GM21619 (cell line): ENCODE data around the gene TOMM7.
"Not testable (repeated sequence)": the region's sequence is repeated elsewhere in the genome, so short reads cannot be mapped to it uniquely, and the experiment has no call there.

Source experiments
- ATAC-seq: cut with Tn5 transposase; IDR thresholded peaks from one replicate; pipeline ENCODE4 v1.9.1; 2021; ENCODE audit not compliant: unreplicated experiment

The TOMM7 gene

GRCh38 chr7:22826593-22826992 is 3.9 kb upstream of the TOMM7 start:
- no peak for ATAC-seq

- no peak for ATAC-seq
Measured at GRCh38 chr7:22824760-22825159, 2.1 kb upstream of the TOMM7 start.

- no peak for ATAC-seq
Measured at GRCh38 chr7:22823142-22823497, 471 bp upstream of the TOMM7 start.

GRCh38 chr7:22821702-22822485 is 755 bp downstream of the TOMM7 start:
- ATAC-seq, result peak; percentile 15

- no peak for ATAC-seq
Measured at GRCh38 chr7:22819476-22819875, 3.2 kb downstream of the TOMM7 start.

GRCh38 chr7:22814261-22815208 is 8.1 kb downstream of the TOMM7 start:
- ATAC-seq, result peak; percentile 64

GRCh38 chr7:22812353-22812752 is 10.3 kb downstream of the TOMM7 start:
- no peak for ATAC-seq

GRCh38 chr7:22811746-22812280 is 10.8 kb downstream of the TOMM7 start:
- ATAC-seq, result no peak

- ATAC-seq, result no peak
Measured at GRCh38 chr7:22810843-22811242, 11.8 kb downstream of the TOMM7 start.

GRCh38 chr7:22809902-22810642 is 12.6 kb downstream of the TOMM7 start:
- ATAC-seq, result no peak

GRCh38 chr7:22808140-22808539 is 14.5 kb downstream of the TOMM7 start:
- no peak for ATAC-seq

GRCh38 chr7:22806752-22807151 is 15.9 kb downstream of the TOMM7 start:
- no peak for ATAC-seq

GRCh38 chr7:22805227-22805626 is 17.4 kb downstream of the TOMM7 start:
- no peak for ATAC-seq

- not testable (repeated sequence) for ATAC-seq
Measured at GRCh38 chr7:22802831-22803230, 19.8 kb downstream of the TOMM7 start.

GRCh38 chr7:22802426-22802825 is 20.2 kb downstream of the TOMM7 start:
- ATAC-seq, result no peak

GRCh38 chr7:22801912-22802311 is 20.7 kb downstream of the TOMM7 start:
- no peak for ATAC-seq

- ATAC-seq, result no peak
Measured at GRCh38 chr7:22799633-22800032, 23.0 kb downstream of the TOMM7 start.

- ATAC-seq, result no peak
Measured at GRCh38 chr7:22793593-22794462, 28.8 kb downstream of the TOMM7 start.

GRCh38 chr7:22791204-22792158 is 31.2 kb downstream of the TOMM7 start:
- ATAC-seq, result no peak
